Prostate gland (tissue), 2 donors: ENCODE measurements around the gene C21orf58. TPM values are rescaled to one million over a fixed set of nuclear protein-coding genes. Genes with fewer than 3 reads are reported as not detected.

Experiments used
- DNase-seq: peaks from one replicate; pipeline ENCODE4 v3.0.0-alpha.2; 2019; ENCODE audit warnings: low spot score
- H3K27ac ChIP-seq, 2 donors: fragments of 200-600 bp; sonication (generic); 2 replicates each; pipeline ENCODE4 v1.5.1; 2017 to 2019
- H3K27me3 ChIP-seq: fragments of 200-600 bp; sonication (generic); replicated peaks from 2 replicates; pipeline ENCODE4 v1.5.1; 2019; ENCODE audit not compliant: insufficient read depth
- H3K36me3 ChIP-seq, 2 donors: fragments of 200-600 bp; sonication (generic); 1 replicate in 1 of 2; 2 replicates in 1 of 2; pipeline versions ENCODE4 v1.5.1 to v1.8.1; 2017 to 2019
- H3K4me1 ChIP-seq: fragments of 200-600 bp; sonication (generic); replicated peaks from 2 replicates; pipeline ENCODE4 v1.5.1; 2019
- H3K4me3 ChIP-seq, 2 donors: fragments of 200-600 bp; sonication (generic); 2 replicates each; pipeline ENCODE4 v1.5.1; 2017 to 2019
- H3K9me3 ChIP-seq: fragments of 200-600 bp; sonication (generic); 2 replicates; pipeline ENCODE4 v1.5.1; 2017
- POLR2A ChIP-seq: fragments of 450-650 bp; IDR thresholded peaks from one replicate; pipeline ENCODE4 v1.6.1; 2016; ENCODE audit warnings: antibody characterized with exemption, mild to moderate bottlenecking
- POLR2AphosphoS5 ChIP-seq: sonication (generic); formaldehyde crosslinking; IDR thresholded peaks from one replicate; pipeline ENCODE4 v1.6.1; 2017; ENCODE audit warnings: antibody characterized with exemption
- WGBS: methylation state at CpG from one replicate; pipeline ENCODE4 v1.1.5; 2018; 5-methylcytosine and 5-hydroxymethylcytosine counted together
- intact Hi-C: fragments of 100-400 bp; cut with DNase I; formaldehyde crosslinking; loops from one replicate; pipeline ENCODE4 v1.14.2; 2022
- total RNA-seq, 2 donors: library from RNA; depleted of rRNA; stranded (reverse); fragments of >200 nt; gene quantifications; one replicate each; pipeline ENCODE4 v1.1.0, GENCODE V29; 2016
- TF ChIP-seq, protein P1 (sequence below), 4 experiments: fragments of 200-600 bp in 2 of 4; fragments of 450-650 bp in 2 of 4; sonication (generic) in 2 of 4; IDR thresholded peaks; 1 replicate in 3 of 4; 2 replicates in 1 of 4; pipeline ENCODE4 v1.5.1; 2016 to 2019; ENCODE audit warnings: antibody characterized with exemption in 4 of 4, mild to moderate bottlenecking in 2 of 4, moderate library complexity in 2 of 4

C21orf58 gene
- total RNA-seq, 2 donors from 2014 or later: 4.0 to 8.9 TPM

DNA sequence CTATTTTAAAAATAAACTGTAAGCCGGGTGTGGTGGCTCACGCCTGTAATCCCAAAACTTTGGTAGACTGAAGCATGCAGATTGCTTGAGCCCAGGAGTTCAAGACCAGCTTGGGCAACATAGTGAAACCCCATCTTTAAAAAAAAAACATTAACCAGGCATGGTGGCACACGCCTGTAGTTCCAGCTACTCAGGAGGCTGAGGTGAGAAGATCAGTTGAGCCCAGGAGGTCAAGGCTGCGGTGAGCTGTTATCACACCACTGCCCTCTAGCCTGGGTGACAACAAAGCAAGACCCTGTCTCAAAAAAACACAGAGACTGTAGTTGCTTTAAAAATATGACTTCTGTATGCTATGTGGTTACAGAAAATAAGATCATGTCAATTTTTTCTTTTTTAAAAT is 70.8 kb downstream of the C21orf58 start:
- Histone ChIP-seq H3K9me3 (no peaks in the 10 kb centered on the region), H3K4me3 (no peak overlapping the region), H3K36me3 (peaks cover 21 to 29% of the 10 kb centered on the region in 2 donors), H3K27ac (no peak overlapping the region), H3K27me3 (no peaks in the 10 kb centered on the region), H3K4me1 (no peaks in the 10 kb centered on the region)
- 94% methylated on average over 4 of the region's 4 CpGs for WGBS
- no peak for TF ChIP-seq POLR2A
- TF ChIP-seq, protein P1, sequence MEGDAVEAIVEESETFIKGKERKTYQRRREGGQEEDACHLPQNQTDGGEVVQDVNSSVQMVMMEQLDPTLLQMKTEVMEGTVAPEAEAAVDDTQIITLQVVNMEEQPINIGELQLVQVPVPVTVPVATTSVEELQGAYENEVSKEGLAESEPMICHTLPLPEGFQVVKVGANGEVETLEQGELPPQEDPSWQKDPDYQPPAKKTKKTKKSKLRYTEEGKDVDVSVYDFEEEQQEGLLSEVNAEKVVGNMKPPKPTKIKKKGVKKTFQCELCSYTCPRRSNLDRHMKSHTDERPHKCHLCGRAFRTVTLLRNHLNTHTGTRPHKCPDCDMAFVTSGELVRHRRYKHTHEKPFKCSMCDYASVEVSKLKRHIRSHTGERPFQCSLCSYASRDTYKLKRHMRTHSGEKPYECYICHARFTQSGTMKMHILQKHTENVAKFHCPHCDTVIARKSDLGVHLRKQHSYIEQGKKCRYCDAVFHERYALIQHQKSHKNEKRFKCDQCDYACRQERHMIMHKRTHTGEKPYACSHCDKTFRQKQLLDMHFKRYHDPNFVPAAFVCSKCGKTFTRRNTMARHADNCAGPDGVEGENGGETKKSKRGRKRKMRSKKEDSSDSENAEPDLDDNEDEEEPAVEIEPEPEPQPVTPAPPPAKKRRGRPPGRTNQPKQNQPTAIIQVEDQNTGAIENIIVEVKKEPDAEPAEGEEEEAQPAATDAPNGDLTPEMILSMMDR (IDR thresholded peaks at IDR 0.05): no peak
- TF ChIP-seq POLR2AphosphoS5: no peak
- no peak for DNase-seq
- intact Hi-C loops: no loop called here

Other genes with a start within 250 kb of the C21orf58 start
- gene COL6A2, start 225.8 kb downstream of the C21orf58 start, total RNA-seq: 100 to 1,000 TPM; 198 to 474 TPM
- 10 to 100 TPM in 1 of 2 donors, 1 to 10 TPM in 1; 1.4 to 19.0 TPM for gene FTCD, start 168.3 kb downstream of the C21orf58 start, total RNA-seq
- 10 to 100 TPM; 42.0 to 79.4 TPM for gene SPATC1L, start 139.4 kb downstream of the C21orf58 start, total RNA-seq
- 100 to 1,000 TPM in 1 of 2 donors, 10 to 100 TPM in 1; 95.5 to 145 TPM for gene LSS, start 95.1 kb downstream of the C21orf58 start, total RNA-seq
- 100 to 1,000 TPM; 107 to 120 TPM for gene MCM3AP, start 38.3 kb downstream of the C21orf58 start, total RNA-seq
- gene YBEY, start 37.5 kb downstream of the C21orf58 start, total RNA-seq: 10 to 100 TPM; 28.5 to 30.0 TPM
- gene PCNT, start 286 bp upstream of the C21orf58 start, total RNA-seq: 10 to 100 TPM; 33.8 to 70.9 TPM
- gene DIP2A, start 135.0 kb upstream of the C21orf58 start, total RNA-seq: 10 to 100 TPM; 44.2 to 82.2 TPM